Head of caudate nucleus (tissue), 42 donors: Measurements from ENCODE around the gene STMND1.

Experiments
- DNase-seq, 42 donors: peaks; one replicate each; pipeline versions ENCODE4 v3.0.0 to v3.0.0-alpha.2; 2020 to 2021; ENCODE audit warnings: mixed read lengths in 7 of 42
- intact Hi-C: fragments of 100-400 bp; cut with DNase I; formaldehyde crosslinking; loops from one replicate; pipeline ENCODE4 v1.15.0; 2022

The STMND1 gene

GRCh38 chr6:17151888-17152287 lies 50.0 kb downstream of the STMND1 start:
- intact Hi-C loops = no loop called here
- DNase-seq = no peak

- intact Hi-C loops = no loop called here
- DNase-seq = no peak
Measured at GRCh38 chr6:17152703-17153102, 50.9 kb downstream of the STMND1 start.

- DNase-seq = peak in 41 of 42 donors; percentile 28 to 93 (median 79)
- intact Hi-C loops = loop anchor here (2.0 kb wide), 1 partner anchor 428 kb away; no protein-coding TSS in a partner anchor
Measured at GRCh38 chr6:17156112-17156921, 54.5 kb downstream of the STMND1 start.

- intact Hi-C loops = loop anchor here (2.0 kb wide), 1 partner anchor 428 kb away; no protein-coding TSS in a partner anchor
- no peak for DNase-seq
Measured at GRCh38 chr6:17156966-17157365, 55.1 kb downstream of the STMND1 start.

- intact Hi-C loops = loop anchor here (2.0 kb wide), 1 partner anchor 427 kb away; no protein-coding TSS in a partner anchor
- no peak for DNase-seq
Measured at GRCh38 chr6:17157617-17158016, 55.8 kb downstream of the STMND1 start.

- intact Hi-C loops = no loop called here
- DNase-seq = no peak
Measured at GRCh38 chr6:17159240-17159639, 57.4 kb downstream of the STMND1 start.

- intact Hi-C loops = no loop called here
Measured at GRCh38 chr6:17161076-17161475, 59.2 kb downstream of the STMND1 start.

GRCh38 chr6:17165383-17165782 lies 63.5 kb downstream of the STMND1 start:
- intact Hi-C loops = no loop called here
- DNase-seq = no peak

More at GRCh38 chr6:17161076-17161475, 59.2 kb downstream of the STMND1 start:
- no peak for DNase-seq

- intact Hi-C loops = no loop called here
- DNase-seq = peak in 34 of 42 donors; percentile 4 to 69 (median 28)
Measured at GRCh38 chr6:17167327-17167979, 65.6 kb downstream of the STMND1 start.

- intact Hi-C loops = no loop called here
- DNase-seq = no peak
Measured at GRCh38 chr6:17169291-17169690, 67.4 kb downstream of the STMND1 start.

GRCh38 chr6:17169711-17170110 lies 67.9 kb downstream of the STMND1 start:
- no peak for DNase-seq
- intact Hi-C loops = no loop called here

GRCh38 chr6:17172836-17173470 lies 71.1 kb downstream of the STMND1 start:
- intact Hi-C loops = no loop called here
- no peak for DNase-seq

- DNase-seq = no peak
- intact Hi-C loops = no loop called here
Measured at GRCh38 chr6:17178326-17178725, 76.5 kb downstream of the STMND1 start.

- no peak for DNase-seq
Measured at GRCh38 chr6:17178754-17179529, 77.1 kb downstream of the STMND1 start.

GRCh38 chr6:17179530-17180073 lies 77.8 kb downstream of the STMND1 start:
- intact Hi-C loops = no loop called here
- no peak for DNase-seq

More at GRCh38 chr6:17178754-17179529, 77.1 kb downstream of the STMND1 start:
- intact Hi-C loops = no loop called here
